IMR-90 (cell line): ENCODE measurements around the gene RRP1B. TPM values are rescaled to one million over a fixed set of nuclear protein-coding genes. Genes with fewer than 3 reads are reported as not detected.
"Not testable (repeated sequence)": the region's sequence is repeated elsewhere in the genome, so short reads cannot be mapped to it uniquely, and the experiment has no call there.

ENCODE experiments used
- ATAC-seq: fragments of 200-7000 bp; cut with Tn5 transposase; 2 replicates; pipeline ENCODE4 v1.9.1; 2020; ENCODE audit warnings: low read depth, mild to moderate bottlenecking, moderate library complexity
- BruUV-seq: library from RNA; stranded (reverse); fragments of 400-500 nt; replicated peaks from 2 replicates; lab custom pipeline; 2021; lab: Mats Ljungman, UMichigan
- CTCF ChIA-PET: fragments of 300-600 bp; formaldehyde crosslinking; extraction: SDS; loops from one replicate; lab custom pipeline; 2021; ENCODE audit warnings: antibody characterized with exemption; lab: Yijun Ruan, JAX
- POLR2A ChIA-PET: fragments of 300-600 bp; sonication (Branson Sonifier 250); formaldehyde crosslinking; loops from one replicate; lab custom pipeline; 2022; ENCODE audit warnings: antibody characterized with exemption; ENCODE audit not compliant: unreplicated experiment; lab: Charles Lee
- DNase-seq: peaks from one replicate; pipeline ENCODE4 v3.0.0; 2013
- H2AFZ ChIP-seq: replicated peaks from 2 replicates; pipeline ENCODE3; 2013; ENCODE audit warnings: low read length, mild to moderate bottlenecking; ENCODE audit not compliant: poor library complexity
- H2AK5ac ChIP-seq: 2 replicates; pipeline ENCODE4 v1.6.1; 2013; ENCODE audit warnings: low read depth, low read length, inconsistent platforms
- H2AK9ac ChIP-seq: replicated peaks from 2 replicates; pipeline ENCODE3; 2013; ENCODE audit warnings: mild to moderate bottlenecking, low read depth, low read length, moderate library complexity; ENCODE audit not compliant: poor library complexity
- H2BK120ac ChIP-seq: 2 replicates; pipeline ENCODE4 v1.6.1; 2013; ENCODE audit warnings: low read depth, low read length, inconsistent platforms
- H2BK15ac ChIP-seq: 3 replicates; pipeline ENCODE4 v1.6.1; 2013; ENCODE audit warnings: low read depth, low read length, inconsistent platforms
- H2BK20ac ChIP-seq: 2 replicates; pipeline ENCODE4 v1.6.1; 2013; ENCODE audit warnings: low read depth, mild to moderate bottlenecking, inconsistent platforms, low read length, moderate library complexity
- H2BK5ac ChIP-seq: 2 replicates; pipeline ENCODE4 v1.6.1; 2013; ENCODE audit warnings: mild to moderate bottlenecking, low read depth, low read length, inconsistent platforms; ENCODE audit not compliant: poor library complexity, severe bottlenecking
- H3K14ac ChIP-seq: replicated peaks from 2 replicates; pipeline ENCODE4 v1.6.1; 2013; ENCODE audit warnings: low read depth, low read length, inconsistent platforms
- H3K18ac ChIP-seq: 2 replicates; pipeline ENCODE4 v1.6.1; 2013; ENCODE audit warnings: low read depth, low read length, control low read depth
- H3K23ac ChIP-seq: 2 replicates; pipeline ENCODE4 v1.6.1; 2013; ENCODE audit warnings: low read depth, low read length, inconsistent platforms
- H3K27ac ChIP-seq: 2 replicates; pipeline ENCODE4 v1.5.1; 2013; ENCODE audit warnings: mild to moderate bottlenecking, control low read depth, low read length; ENCODE audit not compliant: insufficient read depth
- H3K27me3 ChIP-seq: 2 replicates; pipeline ENCODE4 v1.6.1; 2013; ENCODE audit warnings: low read length; ENCODE audit not compliant: control insufficient read depth, insufficient read depth
- H3K36me3 ChIP-seq: 2 replicates; pipeline ENCODE4 v1.6.1; 2013; ENCODE audit warnings: low read length, mixed read lengths; ENCODE audit not compliant: control insufficient read depth, insufficient read depth
- H3K4ac ChIP-seq: 2 replicates; pipeline ENCODE4 v1.6.1; 2013; ENCODE audit warnings: low read depth, low read length, inconsistent platforms
- H3K4me1 ChIP-seq: 2 replicates; pipeline ENCODE4 v1.6.1; 2013; ENCODE audit warnings: low read length, mixed read lengths; ENCODE audit not compliant: control insufficient read depth, insufficient read depth
- H3K4me2 ChIP-seq: 2 replicates; pipeline ENCODE4 v1.6.1; 2013; ENCODE audit warnings: low read depth, mild to moderate bottlenecking, control low read depth, low read length, moderate library complexity
- H3K4me3 ChIP-seq: 2 replicates; pipeline ENCODE4 v1.5.1; 2013; ENCODE audit warnings: low read depth, mild to moderate bottlenecking, control low read depth, low read length, moderate library complexity; ENCODE audit not compliant: insufficient read depth
- H3K56ac ChIP-seq: 2 replicates; pipeline ENCODE4 v1.6.1; 2013; ENCODE audit warnings: low read length, inconsistent platforms; ENCODE audit not compliant: insufficient read depth; ENCODE audit errors: extremely low read depth
- H3K79me1 ChIP-seq, 2 experiments: 2 replicates each; pipeline ENCODE4 v1.6.1; 2013; ENCODE audit warnings: low read length in 2 of 2, inconsistent platforms in 1 of 2, low read depth in 1 of 2
- H3K9ac ChIP-seq: 2 replicates; pipeline ENCODE4 v1.6.1; 2013; ENCODE audit warnings: low read depth, low read length, control low read depth
- H3K9me1 ChIP-seq: 2 replicates; pipeline ENCODE4 v1.6.1; 2013; ENCODE audit warnings: low read length, inconsistent platforms; ENCODE audit not compliant: insufficient read depth
- H3K9me3 ChIP-seq: 2 replicates; pipeline ENCODE4 v1.6.1; 2013; ENCODE audit warnings: low read length; ENCODE audit not compliant: control insufficient read depth, insufficient read depth
- H4K20me1 ChIP-seq: 2 replicates; pipeline ENCODE4 v1.6.1; 2013; ENCODE audit warnings: low read length, inconsistent platforms; ENCODE audit not compliant: insufficient read depth
- H4K5ac ChIP-seq: 2 replicates; pipeline ENCODE4 v1.6.1; 2013; ENCODE audit warnings: mild to moderate bottlenecking, low read depth, low read length, control low read depth
- H4K8ac ChIP-seq, 2 experiments: 2 replicates each; pipeline ENCODE4 v1.6.1; 2013; ENCODE audit warnings: low read depth in 2 of 2, low read length in 2 of 2, control low read depth in 1 of 2, inconsistent platforms in 1 of 2
- H4K91ac ChIP-seq: 2 replicates; pipeline ENCODE4 v1.6.1; 2013; ENCODE audit warnings: low read depth, low read length, inconsistent platforms; ENCODE audit not compliant: insufficient read depth
- WGBS, 2 experiments: methylation state at CpG; one replicate each; pipeline versions ENCODE4 v1.1.5 to v1.1.7; 2013; ENCODE audit warnings: missing lambda C conversion rate in 2 of 2; ENCODE audit not compliant: insufficient read length in 1 of 2; ENCODE audit errors: extremely low coverage in 2 of 2; 5-methylcytosine and 5-hydroxymethylcytosine counted together
- dilution Hi-C: fragments of 300-500 bp; cut with HindIII; formaldehyde crosslinking; loops from one replicate; pipeline ENCODE4 v1.14.3; 2018; ENCODE audit warnings: low sequenced_read_pairs; ENCODE audit not compliant: unreplicated experiment
- in situ Hi-C: fragments of 300-500 bp; cut with MboI; formaldehyde crosslinking; loops from 3 replicates; pipeline ENCODE4 v1.14.3; 2019; ENCODE audit warnings: low sequenced_read_pairs, inconsistent platforms, mixed read lengths
- intact Hi-C: fragments of 100-400 bp; cut with micrococcal nuclease; formaldehyde crosslinking; loops from 2 replicates; pipeline ENCODE4 v1.10.0; 2022
- polyA plus RNA-seq, 3 experiments: library from polyadenylated mRNA; depleted of rRNA; stranded (reverse); fragments of >200 nt; gene quantifications; 2 replicates each; pipeline ENCODE4 v1.2.3, GENCODE V29; 2012; ENCODE audit warnings: low replicate concordance in 1 of 3
- total RNA-seq: library from RNA; depleted of rRNA; stranded (reverse); fragments of >200 nt; gene quantifications from 2 replicates; pipeline ENCODE4 v1.2.3, GENCODE V29; 2012

Gene RRP1B
- total and polyA plus RNA-seq, 2 of the 4 experiments (the other 2 are of a cell fraction): 11.1 to 16.1 TPM

DNA sequence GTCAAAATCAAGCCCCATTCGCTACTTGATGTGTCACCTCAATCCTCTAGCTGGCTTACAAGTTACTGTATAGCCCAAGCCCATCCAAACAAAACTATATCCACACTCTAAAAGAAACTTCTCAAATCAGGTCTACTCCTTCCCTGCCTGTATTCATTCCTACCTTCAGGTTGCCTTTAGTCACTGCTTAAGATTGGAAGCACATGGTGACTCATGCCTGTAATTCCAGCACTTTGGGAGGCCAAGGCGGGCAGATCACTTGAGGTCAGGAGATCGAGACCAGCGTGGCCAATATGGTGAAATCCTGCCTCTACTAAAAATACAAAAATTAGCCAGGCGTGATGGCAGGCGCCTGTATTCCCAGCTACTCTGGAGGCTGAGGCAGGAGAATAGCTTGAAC, 7.4 kb upstream of the RRP1B start:
- H3K18ac ChIP-seq, H2AFZ ChIP-seq, H3K9ac ChIP-seq, H2BK5ac ChIP-seq, H3K9me3 ChIP-seq, H3K79me1 ChIP-seq, H3K14ac ChIP-seq, H2AK9ac ChIP-seq, POLR2A ChIA-PET, H2BK120ac ChIP-seq, H3K23ac ChIP-seq, BruUV-seq, ATAC-seq, H3K4ac ChIP-seq, H3K27me3 ChIP-seq, H3K4me2 ChIP-seq, in situ Hi-C loops, H2AK5ac ChIP-seq, H2BK20ac ChIP-seq, H4K5ac ChIP-seq, H2BK15ac ChIP-seq, H4K8ac ChIP-seq, H3K9me1 ChIP-seq, H3K4me1 ChIP-seq, CTCF ChIA-PET, H3K36me3 ChIP-seq, H4K20me1 ChIP-seq, H3K4me3 ChIP-seq, H3K56ac ChIP-seq, H3K27ac ChIP-seq, H4K91ac ChIP-seq, dilution Hi-C loops, DNase-seq, intact Hi-C loops: not testable (repeated sequence)
- 90% methylated on average over 2 of the region's 6 CpGs; no CpG with 5 or more reads in 1 of the 2 experiments for WGBS, 2 experiments
